ENCODE data around the gene ARHGAP6.
"Not testable (repeated sequence)": the region's sequence is repeated elsewhere in the genome, so short reads cannot be mapped to it uniquely, and the experiment has no call there.

The ARHGAP6 gene

DNA sequence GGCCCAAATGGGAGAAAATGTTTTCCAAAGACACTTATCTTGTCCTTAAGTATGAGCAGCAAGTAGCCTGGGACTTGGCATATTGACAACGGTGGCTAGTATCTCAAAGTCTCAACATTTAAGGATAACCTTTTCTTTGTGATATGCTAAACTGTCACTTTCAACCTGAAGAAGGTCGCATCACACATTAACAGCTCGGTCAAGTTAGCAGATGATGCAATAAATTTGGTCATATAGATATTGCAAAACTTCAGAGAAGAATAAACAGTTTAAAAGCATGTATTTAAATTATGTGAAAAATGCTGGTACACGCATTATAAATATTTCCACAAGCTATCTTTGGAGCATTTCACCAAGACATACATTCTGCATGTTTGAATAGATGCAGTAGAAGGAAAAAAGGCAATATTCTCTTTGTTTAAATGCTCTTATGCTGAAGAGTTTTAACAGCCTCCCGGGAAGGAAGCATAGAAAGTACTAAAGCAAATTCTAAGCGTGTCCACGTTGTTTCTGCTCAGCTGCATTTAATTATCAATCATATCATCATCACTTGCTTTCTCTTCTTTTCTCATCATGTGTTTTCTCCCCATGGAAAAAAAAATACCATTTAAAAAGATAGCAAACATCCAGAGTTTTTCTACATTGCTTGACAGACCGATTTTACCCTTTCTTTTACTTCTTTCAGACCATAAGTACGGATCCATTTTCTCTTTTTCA lies 24.2 kb downstream of the ARHGAP6 start:
- DNase-seq: no peak

DNA sequence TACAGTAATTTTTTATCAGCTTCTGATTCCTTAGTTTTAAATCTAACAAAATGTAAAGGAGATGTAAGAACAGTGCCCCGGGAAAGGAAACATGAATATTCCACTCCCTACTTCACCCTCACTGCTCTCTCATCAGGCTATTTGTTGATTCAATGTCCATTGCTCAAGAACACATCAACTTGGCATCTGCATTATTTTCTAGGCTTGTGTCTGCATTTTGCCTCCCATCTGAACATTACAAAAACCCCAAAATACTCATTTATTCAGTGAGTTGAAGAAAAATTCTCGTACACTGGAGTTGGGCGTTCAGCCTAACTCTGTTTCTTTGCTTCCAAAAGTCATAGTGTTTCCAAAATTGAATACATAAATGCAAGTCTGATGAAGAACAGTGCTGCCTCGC lies 25.6 kb downstream of the ARHGAP6 start:
- DNase-seq: no peak

DNA sequence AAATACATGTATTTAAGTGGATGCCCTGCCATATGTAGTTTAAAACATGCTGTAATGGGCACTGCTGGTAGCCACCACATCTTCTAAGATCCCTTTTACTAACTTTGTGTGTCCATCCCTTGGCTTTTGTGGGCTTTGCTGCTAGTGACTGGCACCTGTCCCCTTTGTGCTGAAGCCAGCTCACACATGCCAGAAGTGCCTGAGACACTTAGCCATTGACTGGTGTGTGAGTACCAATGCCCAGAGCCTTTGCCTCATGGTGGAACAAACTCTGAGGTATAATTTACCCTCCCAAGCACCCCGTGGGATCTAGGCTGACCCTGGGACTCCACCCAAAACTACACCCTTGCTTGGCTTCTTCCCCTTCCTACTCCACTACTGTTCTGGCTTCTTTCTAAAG lies 33.0 kb downstream of the ARHGAP6 start:
- DNase-seq: no peak

DNA sequence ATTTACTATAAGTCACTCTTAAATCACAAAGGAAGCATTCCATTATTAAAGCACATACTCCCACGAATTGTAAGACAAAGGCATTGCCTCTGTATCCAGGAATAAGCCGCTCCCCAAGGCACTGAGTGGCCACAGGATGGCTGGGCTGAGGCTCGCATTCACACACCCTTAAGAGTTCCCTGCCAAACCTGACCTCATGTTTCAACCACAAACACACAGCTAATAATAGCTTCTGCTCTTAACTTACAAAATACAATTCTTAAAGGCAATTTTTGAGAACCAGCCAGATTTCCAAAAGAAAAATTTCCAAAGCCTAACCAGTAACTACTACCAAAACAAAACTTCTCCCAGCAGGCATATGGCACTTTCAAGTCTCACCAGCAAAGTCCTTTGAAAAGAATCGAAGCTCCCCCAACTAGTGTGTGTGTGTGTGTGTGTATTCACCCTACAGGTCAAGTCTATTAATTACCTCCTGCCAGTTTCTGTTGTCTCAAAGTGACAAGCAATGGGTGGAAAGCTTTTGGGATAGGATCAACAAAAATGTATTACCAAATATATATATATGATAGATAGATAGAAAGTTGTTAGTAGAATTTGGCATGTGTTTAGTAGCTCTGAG lies 36.0 kb downstream of the ARHGAP6 start:
- DNase-seq: no peak

DNA sequence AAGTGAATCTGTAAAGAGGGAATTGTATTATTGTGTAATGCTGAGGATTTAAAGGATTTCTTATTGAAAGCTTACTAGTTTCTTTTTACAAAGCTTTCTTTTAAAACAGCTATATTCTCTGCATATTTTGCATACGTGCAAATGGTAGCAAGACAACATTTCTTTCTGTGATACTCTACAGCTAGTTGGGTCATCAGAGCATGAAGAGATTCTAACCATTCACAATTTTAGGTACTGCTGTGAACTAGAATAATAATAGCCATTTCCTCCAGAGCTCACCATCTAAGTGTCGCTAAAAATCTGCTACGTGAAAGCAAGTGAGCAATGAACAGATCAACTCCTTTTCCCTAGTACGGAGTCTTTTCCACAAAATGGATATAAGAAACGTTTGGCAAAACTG lies 37.3 kb downstream of the ARHGAP6 start:
- no peak for DNase-seq

DNA sequence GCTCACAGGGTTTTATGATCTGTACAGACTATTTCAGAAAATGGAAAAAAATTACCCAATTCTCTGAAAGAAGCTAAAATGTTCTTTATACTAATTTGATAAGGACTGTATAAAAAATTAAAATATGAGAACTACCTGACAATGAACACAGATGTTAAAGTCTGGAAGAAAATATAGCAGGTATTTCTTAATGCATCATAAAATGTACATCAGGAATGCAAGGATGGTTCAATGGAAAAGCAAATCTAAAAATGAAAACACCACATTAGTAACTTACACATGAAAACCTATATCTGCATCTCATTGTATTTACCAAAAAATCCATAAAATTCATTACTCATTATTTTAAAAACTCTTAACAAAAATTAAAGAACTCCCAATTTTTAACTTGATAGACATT lies 39.4 kb downstream of the ARHGAP6 start:
- DNase-seq: no peak

DNA sequence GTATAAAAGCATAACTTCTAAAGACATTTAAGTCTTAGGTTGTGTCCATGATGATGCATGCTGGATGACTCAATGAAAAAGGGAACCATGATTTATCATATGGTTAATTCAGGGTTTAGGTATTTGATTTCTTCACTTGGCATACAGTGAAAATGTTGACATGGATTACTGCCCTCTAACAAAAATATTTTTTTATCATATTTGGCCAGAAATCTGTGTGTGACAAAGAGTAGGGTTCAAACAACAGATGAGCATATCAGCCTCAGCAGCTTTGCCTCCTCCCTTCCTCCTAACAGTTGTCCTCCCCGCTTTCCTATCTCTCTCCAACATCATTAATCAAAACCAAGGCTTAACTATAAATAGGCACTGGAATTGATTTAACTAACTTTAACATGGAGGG lies 46.3 kb downstream of the ARHGAP6 start:
- no peak for DNase-seq

DNA sequence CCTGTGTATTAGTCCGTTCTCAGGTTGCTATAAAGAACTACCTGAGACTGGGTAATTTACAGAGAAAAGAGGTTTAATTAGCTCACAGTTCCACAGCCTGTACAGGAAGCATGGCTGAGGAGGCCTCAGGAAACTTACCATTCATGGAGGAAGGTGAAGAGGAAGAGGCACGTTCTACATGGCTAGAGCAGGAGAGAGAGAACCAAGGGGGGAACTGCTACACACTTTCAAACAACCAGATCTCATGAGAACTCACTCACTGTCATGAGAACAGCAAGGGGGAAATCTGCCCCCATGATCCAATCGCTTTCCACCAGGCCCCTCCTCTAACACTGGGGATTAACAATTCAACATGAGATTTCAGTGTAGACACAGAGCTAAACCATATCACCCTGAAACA lies 51.5 kb downstream of the ARHGAP6 start:
- not testable (repeated sequence) for DNase-seq

DNA sequence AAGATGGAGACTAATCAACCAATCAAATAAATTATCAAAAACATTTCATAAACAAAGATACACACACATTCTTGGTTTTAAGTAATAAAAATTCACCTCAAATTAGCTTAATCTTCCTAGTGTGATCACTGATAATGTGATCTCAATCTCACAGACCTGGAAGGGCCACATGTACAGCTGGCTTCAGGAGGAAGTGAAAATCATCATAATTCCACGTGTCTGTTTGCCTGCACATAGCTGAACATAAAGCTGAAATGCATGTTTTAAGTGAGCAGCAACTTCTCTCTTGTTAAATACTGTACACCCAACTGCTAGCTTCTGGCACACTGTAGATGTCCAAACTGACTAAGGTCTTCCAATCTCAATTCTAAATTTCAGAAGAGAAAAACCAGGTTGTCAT lies 53.8 kb downstream of the ARHGAP6 start:
- no peak for DNase-seq

DNA sequence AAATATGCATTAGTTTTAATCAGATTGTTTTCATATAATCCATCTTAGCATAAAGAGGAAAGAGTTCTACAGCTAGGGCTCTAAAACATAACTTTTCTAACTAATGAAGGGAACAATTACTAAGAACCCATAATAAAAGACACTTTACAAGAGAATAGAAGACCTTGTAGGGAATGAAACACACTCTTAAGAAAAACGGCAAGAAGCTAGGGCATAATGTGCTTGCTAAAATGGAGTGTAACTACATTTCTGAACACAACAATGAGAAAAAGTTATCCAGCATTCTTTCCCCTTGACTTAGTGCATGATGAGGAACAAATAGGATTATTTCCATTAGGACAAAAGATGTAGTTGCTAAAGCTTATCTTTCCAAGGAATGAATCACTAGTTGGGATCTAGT lies 54.6 kb downstream of the ARHGAP6 start:
- no peak for DNase-seq

DNA sequence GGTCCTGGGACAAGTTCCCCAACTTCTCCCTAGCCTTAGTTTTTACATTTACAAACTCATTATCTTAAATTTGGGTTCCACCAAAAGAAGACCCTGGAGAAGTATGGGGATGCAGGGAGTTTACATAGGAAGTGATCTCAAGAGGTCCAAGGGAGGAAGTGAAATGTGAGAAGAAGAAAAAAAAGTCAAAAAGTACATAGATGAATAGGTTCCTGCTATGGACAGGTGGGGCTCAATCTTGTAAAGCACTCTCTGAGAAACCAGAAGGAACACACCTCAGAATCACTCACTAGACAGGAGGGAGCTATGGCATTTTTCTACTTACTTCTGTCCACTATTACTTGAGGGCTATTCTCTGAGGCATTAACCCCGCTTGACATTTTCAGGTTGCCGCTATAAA lies 56.6 kb downstream of the ARHGAP6 start:
- DNase-seq: no peak

DNA sequence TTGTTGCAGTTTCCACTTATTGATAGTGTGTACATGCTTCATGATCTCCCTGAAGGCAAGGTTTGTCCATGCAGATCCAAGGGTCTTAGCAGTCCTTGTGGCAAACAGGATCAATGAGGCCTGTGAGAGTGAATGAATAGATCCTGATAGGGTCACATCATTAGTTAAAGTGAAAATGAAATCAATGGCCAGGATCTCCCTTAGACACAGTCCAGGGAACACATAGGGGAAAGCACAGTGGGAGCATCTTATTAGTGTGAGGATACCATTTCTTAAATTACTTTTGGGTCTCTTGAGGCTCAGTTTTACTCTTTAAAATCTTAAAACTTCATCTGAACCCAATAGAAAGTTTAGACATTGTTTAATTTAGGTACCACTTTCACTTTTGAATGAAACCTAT lies 59.3 kb downstream of the ARHGAP6 start:
- DNase-seq: no peak

DNA sequence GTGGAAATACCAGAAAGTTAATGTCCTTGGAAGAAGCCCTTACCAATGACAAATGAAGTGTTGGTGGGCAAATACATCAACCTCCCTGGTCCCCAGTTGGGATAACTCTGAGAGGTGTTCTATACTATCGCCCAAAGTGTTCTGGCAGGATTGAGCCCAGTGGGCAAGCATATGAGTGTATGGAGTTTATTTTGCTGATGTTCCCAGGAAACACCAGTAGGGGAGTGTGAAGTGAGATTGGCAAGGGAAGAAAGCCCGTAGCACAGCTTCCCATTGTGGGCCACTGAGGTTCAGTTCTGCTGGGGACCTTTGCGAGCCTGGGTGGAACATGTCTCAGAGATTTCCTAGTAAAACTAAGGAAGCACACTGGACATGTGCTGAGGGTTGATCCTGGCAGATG lies 65.1 kb downstream of the ARHGAP6 start:
- DNase-seq: no peak

DNA sequence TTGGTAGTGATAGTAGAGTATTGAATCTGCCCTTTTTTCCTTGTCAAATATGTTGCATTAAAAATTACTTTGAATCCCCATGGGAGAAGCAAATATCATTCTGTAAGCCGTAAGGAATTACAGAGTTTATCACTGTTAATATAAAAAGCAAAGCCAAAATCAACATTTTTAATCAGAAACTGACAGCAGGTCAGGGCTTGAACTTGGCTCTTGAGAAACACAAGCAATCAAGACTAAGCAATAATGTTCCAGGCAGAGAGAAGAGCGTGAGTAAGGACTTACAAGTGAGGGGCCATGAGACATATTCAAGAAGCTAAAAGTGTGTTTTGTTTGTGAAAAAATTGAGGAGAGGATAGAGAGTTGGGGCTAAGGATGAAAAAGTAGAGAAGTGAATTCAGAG lies 68.2 kb downstream of the ARHGAP6 start:
- no peak for DNase-seq

DNA sequence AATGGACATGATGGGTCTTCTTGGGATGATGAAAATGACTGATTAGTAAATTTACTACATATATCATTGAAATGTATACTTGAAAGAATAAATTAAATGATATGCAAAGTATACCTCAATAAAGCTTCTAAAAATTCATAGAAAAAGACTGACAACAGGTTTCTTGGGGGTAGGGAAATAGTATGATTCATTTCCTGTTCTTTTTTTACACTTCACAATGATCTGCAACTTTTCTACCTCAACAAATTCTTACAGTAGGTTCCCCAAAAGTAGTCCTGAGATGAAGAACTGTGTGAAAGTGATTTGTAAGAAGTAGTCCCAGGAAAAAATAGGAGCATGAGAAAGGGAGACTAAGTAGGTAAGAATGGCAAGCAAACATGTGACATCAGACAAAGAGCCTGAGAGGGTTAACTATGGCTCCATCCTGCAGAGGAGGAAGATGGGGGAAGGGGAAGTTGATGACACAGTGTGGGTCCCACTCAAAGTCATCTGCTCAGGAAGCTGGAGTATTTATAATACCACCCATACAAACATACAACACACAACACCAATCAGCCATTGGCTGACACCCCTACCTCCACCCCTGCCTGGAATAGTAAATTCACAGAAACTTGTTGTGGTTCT lies 73.9 kb downstream of the ARHGAP6 start:
- DNase-seq: no peak

DNA sequence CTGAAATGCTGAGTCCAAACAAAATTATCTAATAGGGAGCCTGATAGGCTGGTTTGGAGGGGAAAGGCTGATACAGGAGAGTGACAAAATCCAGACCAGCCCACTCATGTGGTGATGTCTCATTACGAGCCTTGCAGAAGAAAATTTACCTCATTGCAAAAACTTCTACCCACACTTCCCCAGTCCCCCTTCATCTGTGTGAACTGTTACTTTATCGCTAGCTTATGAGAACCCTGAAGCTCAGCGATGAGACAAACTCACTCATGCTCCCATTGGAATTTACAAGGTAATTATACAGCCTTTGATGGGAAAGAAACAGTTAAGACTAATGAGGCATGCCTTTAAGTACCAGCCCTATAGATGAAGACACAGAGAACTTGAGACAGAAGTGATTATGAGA lies 76.1 kb downstream of the ARHGAP6 start:
- DNase-seq: no peak

DNA sequence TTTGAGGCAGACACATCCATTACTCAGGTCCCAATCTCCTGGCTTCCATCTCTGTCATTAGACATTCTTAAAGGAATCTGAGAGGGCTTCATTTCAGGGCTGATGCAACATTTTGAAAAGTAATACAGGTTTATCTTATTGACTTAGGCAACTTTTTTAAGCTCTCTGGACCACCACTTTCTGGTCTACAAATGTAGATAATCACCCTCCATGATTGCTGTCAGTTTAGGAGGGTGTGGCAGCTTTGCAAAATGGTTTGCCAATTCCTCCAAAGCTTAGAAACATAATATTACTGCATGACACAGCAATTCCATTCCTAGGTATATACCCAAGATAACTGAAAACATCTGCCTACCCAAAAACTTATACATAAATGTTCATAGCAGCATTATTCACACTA lies 77.6 kb downstream of the ARHGAP6 start:
- DNase-seq: no peak

DNA sequence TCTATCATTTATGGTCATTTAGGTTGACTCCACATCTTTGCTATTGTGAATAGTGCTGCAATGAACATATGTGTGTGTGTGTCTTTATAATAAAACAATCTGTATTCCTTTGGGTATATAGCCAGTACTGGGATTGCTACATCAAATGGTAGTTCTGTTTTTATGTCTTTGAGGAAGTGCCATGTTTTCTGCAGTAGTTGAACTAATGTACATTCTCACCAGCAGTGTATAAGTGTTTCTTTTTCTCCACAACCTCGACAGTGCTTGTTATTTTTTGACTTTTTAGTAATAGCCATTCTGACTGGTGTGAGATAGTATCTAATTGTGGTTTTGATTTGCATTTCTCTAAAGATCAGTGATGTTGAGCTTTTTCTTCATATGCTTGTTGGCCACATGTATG lies 80.5 kb downstream of the ARHGAP6 start:
- DNase-seq: no peak

DNA sequence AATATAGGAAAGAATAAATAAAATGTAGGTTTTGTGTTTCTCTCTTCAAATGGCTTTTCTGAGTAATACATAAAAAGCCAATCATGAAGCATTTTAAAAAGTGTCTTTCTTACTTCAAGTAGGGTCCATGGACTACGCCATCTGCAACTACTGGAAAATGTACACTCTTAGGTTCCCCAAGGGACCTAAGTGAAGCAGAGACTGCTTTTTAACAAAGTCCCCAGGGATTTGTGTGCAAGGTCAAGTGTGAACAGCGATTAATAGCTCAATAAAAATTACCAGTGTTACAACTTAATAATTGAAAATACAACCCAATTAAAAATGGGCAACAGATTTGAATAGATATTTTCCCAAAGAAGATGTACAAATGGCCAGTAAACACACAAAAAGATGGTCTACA lies 84.9 kb downstream of the ARHGAP6 start:
- no peak for DNase-seq

DNA sequence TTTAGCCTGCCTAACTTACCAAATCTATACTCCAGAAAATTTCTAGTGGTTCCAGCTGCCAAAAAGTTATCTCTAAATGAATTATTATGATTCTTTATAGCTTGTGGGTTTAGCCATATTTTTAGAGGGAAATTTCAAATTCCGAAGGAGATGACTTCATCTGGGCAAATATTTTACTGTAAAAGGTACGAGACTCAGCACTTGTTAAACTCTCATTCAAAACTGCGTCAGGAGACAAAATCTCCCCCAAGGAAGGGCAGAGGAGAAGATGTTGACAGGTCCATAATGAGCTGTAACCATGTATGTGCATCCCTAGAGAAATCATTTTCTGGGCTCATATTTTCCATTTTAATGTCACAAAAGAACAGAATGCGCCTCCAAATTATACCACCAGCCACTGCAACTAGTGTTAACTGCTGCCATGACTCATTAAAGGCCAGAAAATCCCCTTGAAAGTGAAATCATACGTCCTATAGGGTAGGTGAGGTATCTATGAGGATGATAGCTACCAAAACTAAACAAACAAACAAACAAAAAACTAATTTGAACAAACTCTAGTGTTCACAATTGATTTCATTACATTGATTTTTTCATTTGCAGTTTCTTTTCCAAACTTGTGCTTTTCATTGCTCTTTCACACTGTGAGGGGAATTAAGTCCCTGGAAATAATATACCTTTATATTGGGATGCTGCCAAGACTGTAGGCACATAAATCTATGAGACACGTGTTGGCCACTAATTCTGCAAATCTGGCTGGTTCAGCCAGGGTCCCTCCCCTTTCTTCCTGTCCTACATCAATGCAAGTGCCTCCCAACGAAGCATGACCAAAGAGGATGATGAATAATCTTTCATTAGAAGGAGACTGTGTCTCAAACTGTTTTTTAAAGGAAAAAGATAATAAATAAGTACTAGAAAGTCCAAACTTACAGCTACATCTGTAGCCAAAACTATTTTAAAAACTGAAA lies 85.8 kb downstream of the ARHGAP6 start:
- no peak for DNase-seq

DNA sequence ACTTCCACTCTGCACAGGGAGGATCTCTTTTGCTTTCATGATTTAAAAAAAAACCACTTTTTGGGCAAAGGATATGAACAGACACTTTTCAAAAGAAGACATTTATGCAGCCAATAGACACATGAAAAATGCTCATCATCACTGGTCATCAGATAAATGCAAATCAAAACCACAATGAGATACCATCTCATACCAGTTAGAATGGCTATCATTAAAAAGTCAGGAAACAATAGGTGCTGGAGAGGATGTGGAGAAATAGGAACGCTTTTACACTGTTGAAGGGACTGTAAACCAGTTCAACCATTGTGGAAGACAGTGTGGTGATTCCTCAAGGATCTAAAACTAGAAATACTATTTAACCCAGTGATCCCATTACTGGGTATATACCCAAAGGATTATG lies 87.4 kb downstream of the ARHGAP6 start:
- DNase-seq: not testable (repeated sequence)

DNA sequence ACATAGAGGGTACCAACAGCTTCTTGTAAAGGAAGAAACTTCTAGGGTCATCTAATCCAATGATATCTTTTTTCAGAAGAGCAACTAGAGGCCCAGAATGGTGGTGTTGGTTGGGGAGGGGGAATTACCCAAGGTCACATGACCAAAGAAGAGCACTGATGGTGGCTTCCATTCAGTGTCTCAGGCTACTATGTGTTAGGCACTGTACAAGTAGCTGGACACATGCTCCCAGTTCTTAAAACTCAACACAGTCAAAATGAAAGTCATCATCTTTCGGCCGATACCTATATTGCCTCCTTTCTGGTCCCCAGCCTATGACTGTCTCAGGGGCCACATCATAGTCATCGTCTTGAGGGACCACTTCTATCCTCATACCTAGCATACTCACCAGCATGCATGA lies 88.1 kb downstream of the ARHGAP6 start:
- DNase-seq: no peak

DNA sequence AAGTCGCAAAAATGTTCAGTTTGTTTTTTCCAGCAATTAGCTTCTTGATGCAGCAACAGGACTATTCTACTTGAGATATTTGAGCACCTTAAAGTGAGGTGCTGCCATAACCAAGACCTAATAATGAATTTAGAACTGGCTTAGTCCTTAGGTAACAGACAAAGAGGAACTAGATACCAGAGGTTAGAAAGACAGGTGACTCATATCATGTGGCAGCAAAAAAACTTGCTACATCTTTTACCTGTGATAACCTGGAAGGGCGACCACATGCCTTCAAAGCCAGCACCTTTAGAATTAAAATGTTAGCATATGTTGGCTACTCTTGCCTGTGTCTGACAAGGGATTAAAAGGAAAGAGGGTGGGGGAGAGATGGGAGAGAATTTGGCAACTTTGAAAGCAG lies 90.4 kb downstream of the ARHGAP6 start:
- DNase-seq: no peak

Measured in stimulated activated CD4-positive, alpha-beta T cell treated with anti-CD3 and anti-CD28 coated beads, Interleukin-4, amount 100 ng/mL, for 1 hour (primary cell).